Stimulated activated CD4-positive, alpha-beta T cell treated with anti-CD3 and anti-CD28 coated beads, Interleukin-2, amount 100 ng/mL, for 4 hours (primary cell): ENCODE data around the gene NSFL1C.
"Not testable (repeated sequence)": the region's sequence is repeated elsewhere in the genome, so short reads cannot be mapped to it uniquely, and the experiment has no call there.

Experiments used
- DNase-seq: peaks from one replicate; pipeline ENCODE4 v3.0.0-alpha.2; 2020; ENCODE audit warnings: low read depth

The NSFL1C gene

GRCh38 chr20:1466211-1467081 lies at the start of gene NSFL1C:
TSS of gene NSFL1C (minus strand) at chr20:1466849. CDS start at chr20:1466824, 25 bp downstream.
- DNase-seq, result peak; percentile 94

GRCh38 chr20:1513801-1514200 lies 47.2 kb upstream of the NSFL1C start:
- no peak for DNase-seq

- peak; percentile 4 for DNase-seq
Measured at GRCh38 chr20:1509237-1509636, 42.6 kb upstream of the NSFL1C start.

- no peak for DNase-seq
Measured at GRCh38 chr20:1508574-1508973, 41.9 kb upstream of the NSFL1C start.

GRCh38 chr20:1507276-1507675 lies 40.6 kb upstream of the NSFL1C start:
- DNase-seq, result no peak

GRCh38 chr20:1505871-1506270 lies 39.2 kb upstream of the NSFL1C start:
- DNase-seq, result no peak

- no peak for DNase-seq
Measured at GRCh38 chr20:1505361-1505760, 38.7 kb upstream of the NSFL1C start.

- DNase-seq, result peak; percentile 67
Measured at GRCh38 chr20:1503564-1504227, 37.0 kb upstream of the NSFL1C start.

- no peak for DNase-seq
Measured at GRCh38 chr20:1500496-1500895, 33.8 kb upstream of the NSFL1C start.

GRCh38 chr20:1499528-1500420 lies 33.1 kb upstream of the NSFL1C start:
- no peak for DNase-seq

GRCh38 chr20:1497371-1497770 lies 30.7 kb upstream of the NSFL1C start:
- DNase-seq, result not testable (repeated sequence)

- no peak for DNase-seq
Measured at GRCh38 chr20:1496930-1497329, 30.3 kb upstream of the NSFL1C start.

GRCh38 chr20:1494436-1494835 lies 27.8 kb upstream of the NSFL1C start:
- DNase-seq, result no peak

- DNase-seq, result no peak
Measured at GRCh38 chr20:1493536-1493935, 26.9 kb upstream of the NSFL1C start.

GRCh38 chr20:1491860-1492642 lies 25.4 kb upstream of the NSFL1C start:
- no peak for DNase-seq

- no peak for DNase-seq
Measured at GRCh38 chr20:1491281-1491840, 24.7 kb upstream of the NSFL1C start, which contains the start of gene SIRPB2. TSS of gene SIRPB2 (minus strand) at chr20:1491420. CDS start at chr20:1491359, 61 bp downstream.

GRCh38 chr20:1490643-1491195 lies 24.1 kb upstream of the NSFL1C start:
- DNase-seq, result no peak

- no peak for DNase-seq
Measured at GRCh38 chr20:1489764-1490436, 23.3 kb upstream of the NSFL1C start.

GRCh38 chr20:1489325-1489724 lies 22.7 kb upstream of the NSFL1C start:
- DNase-seq, result no peak

GRCh38 chr20:1486566-1486965 lies 19.9 kb upstream of the NSFL1C start:
- DNase-seq, result no peak
